ENCODE data around the gene JAZF1.

JAZF1 gene

DNA sequence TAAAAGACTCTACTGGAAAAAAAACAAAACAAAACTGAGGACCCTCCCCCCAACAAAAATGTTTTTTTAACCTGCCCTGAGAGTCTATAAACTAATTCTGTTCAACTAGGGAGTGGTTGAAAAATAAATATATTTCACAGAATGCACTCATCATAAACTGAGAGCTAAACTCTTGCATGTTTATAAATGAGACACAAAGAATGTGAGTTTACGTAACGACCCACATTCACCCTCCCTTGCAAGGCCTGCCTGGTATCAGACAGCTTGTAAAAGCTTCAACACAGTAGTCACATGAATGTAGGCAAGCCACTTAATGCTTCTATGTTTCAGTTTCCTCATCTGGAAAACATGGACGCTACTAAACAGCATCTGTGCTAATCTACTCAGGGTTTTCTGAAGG lies 50.3 kb downstream of the JAZF1 start:
- ATAC-seq = no peak
- TF ChIP-seq, protein P1, sequence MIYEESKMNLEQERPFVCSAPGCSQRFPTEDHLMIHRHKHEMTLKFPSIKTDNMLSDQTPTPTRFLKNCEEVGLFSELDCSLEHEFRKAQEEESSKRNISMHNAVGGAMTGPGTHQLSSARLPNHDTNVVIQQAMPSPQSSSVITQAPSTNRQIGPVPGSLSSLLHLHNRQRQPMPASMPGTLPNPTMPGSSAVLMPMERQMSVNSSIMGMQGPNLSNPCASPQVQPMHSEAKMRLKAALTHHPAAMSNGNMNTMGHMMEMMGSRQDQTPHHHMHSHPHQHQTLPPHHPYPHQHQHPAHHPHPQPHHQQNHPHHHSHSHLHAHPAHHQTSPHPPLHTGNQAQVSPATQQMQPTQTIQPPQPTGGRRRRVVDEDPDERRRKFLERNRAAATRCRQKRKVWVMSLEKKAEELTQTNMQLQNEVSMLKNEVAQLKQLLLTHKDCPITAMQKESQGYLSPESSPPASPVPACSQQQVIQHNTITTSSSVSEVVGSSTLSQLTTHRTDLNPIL (CRISPR knock-in tag; IDR thresholded peaks at IDR 0.05; ENCODE audit: low read depth) = no peak
- TF ChIP-seq ZNF8 (CRISPR knock-in tag; IDR thresholded peaks at IDR 0.05) (no peak), TOX (CRISPR knock-in tag; IDR thresholded peaks at IDR 0.05; ENCODE audit: borderline replicate concordance) (no peak), OSR1 (CRISPR knock-in tag; IDR thresholded peaks at IDR 0.05) (no peak), CSDC2 (CRISPR knock-in tag; IDR thresholded peaks at IDR 0.05) (no peak), GLIS3 (CRISPR knock-in tag; IDR thresholded peaks at IDR 0.05) (no peak), RARB (CRISPR knock-in tag; IDR thresholded peaks at IDR 0.05) (no peak), ZFP30 (CRISPR knock-in tag; IDR thresholded peaks at IDR 0.05) (no peak), ZNF565 (CRISPR knock-in tag; conservative IDR thresholded peaks at IDR 0.05; ENCODE audit: low read depth) (no peak), SNAI2 (CRISPR knock-in tag; IDR thresholded peaks at IDR 0.05) (no peak), BACH2 (CRISPR knock-in tag; IDR thresholded peaks at IDR 0.05; ENCODE audit: borderline replicate concordance) (no peak)
- TF ChIP-seq, protein P2, sequence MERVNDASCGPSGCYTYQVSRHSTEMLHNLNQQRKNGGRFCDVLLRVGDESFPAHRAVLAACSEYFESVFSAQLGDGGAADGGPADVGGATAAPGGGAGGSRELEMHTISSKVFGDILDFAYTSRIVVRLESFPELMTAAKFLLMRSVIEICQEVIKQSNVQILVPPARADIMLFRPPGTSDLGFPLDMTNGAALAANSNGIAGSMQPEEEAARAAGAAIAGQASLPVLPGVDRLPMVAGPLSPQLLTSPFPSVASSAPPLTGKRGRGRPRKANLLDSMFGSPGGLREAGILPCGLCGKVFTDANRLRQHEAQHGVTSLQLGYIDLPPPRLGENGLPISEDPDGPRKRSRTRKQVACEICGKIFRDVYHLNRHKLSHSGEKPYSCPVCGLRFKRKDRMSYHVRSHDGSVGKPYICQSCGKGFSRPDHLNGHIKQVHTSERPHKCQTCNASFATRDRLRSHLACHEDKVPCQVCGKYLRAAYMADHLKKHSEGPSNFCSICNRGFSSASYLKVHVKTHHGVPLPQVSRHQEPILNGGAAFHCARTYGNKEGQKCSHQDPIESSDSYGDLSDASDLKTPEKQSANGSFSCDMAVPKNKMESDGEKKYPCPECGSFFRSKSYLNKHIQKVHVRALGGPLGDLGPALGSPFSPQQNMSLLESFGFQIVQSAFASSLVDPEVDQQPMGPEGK (CRISPR knock-in tag; IDR thresholded peaks at IDR 0.05; ENCODE audit: borderline replicate concordance) = no peak
- TF ChIP-seq, protein P3, sequence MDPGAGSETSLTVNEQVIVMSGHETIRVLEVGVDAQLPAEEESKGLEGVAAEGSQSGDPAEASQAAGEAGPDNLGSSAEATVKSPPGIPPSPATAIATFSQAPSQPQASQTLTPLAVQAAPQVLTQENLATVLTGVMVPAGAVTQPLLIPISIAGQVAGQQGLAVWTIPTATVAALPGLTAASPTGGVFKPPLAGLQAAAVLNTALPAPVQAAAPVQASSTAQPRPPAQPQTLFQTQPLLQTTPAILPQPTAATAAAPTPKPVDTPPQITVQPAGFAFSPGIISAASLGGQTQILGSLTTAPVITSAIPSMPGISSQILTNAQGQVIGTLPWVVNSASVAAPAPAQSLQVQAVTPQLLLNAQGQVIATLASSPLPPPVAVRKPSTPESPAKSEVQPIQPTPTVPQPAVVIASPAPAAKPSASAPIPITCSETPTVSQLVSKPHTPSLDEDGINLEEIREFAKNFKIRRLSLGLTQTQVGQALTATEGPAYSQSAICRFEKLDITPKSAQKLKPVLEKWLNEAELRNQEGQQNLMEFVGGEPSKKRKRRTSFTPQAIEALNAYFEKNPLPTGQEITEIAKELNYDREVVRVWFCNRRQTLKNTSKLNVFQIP (CRISPR knock-in tag; IDR thresholded peaks at IDR 0.05; ENCODE audit: borderline replicate concordance, low read depth) = no peak
- TF ChIP-seq, protein P4, sequence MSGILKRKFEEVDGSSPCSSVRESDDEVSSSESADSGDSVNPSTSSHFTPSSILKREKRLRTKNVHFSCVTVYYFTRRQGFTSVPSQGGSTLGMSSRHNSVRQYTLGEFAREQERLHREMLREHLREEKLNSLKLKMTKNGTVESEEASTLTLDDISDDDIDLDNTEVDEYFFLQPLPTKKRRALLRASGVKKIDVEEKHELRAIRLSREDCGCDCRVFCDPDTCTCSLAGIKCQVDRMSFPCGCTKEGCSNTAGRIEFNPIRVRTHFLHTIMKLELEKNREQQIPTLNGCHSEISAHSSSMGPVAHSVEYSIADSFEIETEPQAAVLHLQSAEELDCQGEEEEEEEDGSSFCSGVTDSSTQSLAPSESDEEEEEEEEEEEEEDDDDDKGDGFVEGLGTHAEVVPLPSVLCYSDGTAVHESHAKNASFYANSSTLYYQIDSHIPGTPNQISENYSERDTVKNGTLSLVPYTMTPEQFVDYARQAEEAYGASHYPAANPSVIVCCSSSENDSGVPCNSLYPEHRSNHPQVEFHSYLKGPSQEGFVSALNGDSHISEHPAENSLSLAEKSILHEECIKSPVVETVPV (CRISPR knock-in tag; IDR thresholded peaks at IDR 0.05) = no peak

DNA sequence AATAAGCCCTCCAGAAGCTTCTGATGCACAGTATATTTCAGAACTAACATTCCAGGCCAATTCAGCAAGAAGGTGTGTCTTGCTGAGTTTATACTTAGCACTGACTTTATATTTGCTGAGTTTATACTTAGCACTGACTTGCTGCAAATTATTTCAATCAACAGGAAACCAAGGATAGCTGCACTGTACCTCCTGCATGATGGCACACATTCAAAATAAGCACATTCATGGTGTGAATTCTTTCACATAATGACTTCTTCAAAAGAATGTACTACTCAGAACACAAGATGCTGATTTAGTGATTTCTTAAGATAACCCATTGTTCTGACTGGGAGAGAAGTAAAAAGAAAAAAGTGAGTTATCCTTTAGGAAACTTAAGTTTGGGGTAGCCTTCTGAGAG lies 52.0 kb downstream of the JAZF1 start:
- TF ChIP-seq ZFP3 (CRISPR knock-in tag; IDR thresholded peaks at IDR 0.05) (no peak), ZFP30 (CRISPR knock-in tag; IDR thresholded peaks at IDR 0.05) (no peak), TCF4 (CRISPR knock-in tag; IDR thresholded peaks at IDR 0.05; ENCODE audit: borderline replicate concordance) (no peak), CSDC2 (CRISPR knock-in tag; IDR thresholded peaks at IDR 0.05) (no peak), SNAI2 (CRISPR knock-in tag; IDR thresholded peaks at IDR 0.05) (no peak), ZNF70 (CRISPR knock-in tag; IDR thresholded peaks at IDR 0.05) (no peak), PPARA (CRISPR knock-in tag; IDR thresholded peaks at IDR 0.05; ENCODE audit: borderline replicate concordance) (no peak)
- TF ChIP-seq, protein P5, sequence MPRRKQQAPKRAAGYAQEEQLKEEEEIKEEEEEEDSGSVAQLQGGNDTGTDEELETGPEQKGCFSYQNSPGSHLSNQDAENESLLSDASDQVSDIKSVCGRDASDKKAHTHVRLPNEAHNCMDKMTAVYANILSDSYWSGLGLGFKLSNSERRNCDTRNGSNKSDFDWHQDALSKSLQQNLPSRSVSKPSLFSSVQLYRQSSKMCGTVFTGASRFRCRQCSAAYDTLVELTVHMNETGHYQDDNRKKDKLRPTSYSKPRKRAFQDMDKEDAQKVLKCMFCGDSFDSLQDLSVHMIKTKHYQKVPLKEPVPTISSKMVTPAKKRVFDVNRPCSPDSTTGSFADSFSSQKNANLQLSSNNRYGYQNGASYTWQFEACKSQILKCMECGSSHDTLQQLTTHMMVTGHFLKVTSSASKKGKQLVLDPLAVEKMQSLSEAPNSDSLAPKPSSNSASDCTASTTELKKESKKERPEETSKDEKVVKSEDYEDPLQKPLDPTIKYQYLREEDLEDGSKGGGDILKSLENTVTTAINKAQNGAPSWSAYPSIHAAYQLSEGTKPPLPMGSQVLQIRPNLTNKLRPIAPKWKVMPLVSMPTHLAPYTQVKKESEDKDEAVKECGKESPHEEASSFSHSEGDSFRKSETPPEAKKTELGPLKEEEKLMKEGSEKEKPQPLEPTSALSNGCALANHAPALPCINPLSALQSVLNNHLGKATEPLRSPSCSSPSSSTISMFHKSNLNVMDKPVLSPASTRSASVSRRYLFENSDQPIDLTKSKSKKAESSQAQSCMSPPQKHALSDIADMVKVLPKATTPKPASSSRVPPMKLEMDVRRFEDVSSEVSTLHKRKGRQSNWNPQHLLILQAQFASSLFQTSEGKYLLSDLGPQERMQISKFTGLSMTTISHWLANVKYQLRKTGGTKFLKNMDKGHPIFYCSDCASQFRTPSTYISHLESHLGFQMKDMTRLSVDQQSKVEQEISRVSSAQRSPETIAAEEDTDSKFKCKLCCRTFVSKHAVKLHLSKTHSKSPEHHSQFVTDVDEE (CRISPR knock-in tag; IDR thresholded peaks at IDR 0.05) = no peak
- TF ChIP-seq, protein P3 (CRISPR knock-in tag; IDR thresholded peaks at IDR 0.05; ENCODE audit: borderline replicate concordance, low read depth) = no peak
- TF ChIP-seq, protein P4 (CRISPR knock-in tag; IDR thresholded peaks at IDR 0.05) = no peak
- TF ChIP-seq, protein P1 (CRISPR knock-in tag; IDR thresholded peaks at IDR 0.05; ENCODE audit: low read depth) = no peak
- no peak for ATAC-seq
